Measurements from ENCODE around the gene ACAN.

GRCh38 chr15:88880944-88881740, 77.9 kb downstream of the ACAN start:
- no peak for TF ChIP-seq CREB1 (IDR thresholded peaks at IDR 0.05; ENCODE audit: low read depth)
- no peak for TF ChIP-seq NFYA (IDR thresholded peaks at IDR 0.05; ENCODE audit: borderline replicate concordance, low read depth, low read length)
- TF ChIP-seq BCL3 (IDR thresholded peaks at IDR 0.05; ENCODE audit: borderline replicate concordance, insufficient read depth, low read depth, low read length, poor library complexity, severe bottlenecking) = no peak
- no peak for TF ChIP-seq EP300 (IDR thresholded peaks at IDR 0.05; ENCODE audit: borderline replicate concordance in 1 of 2, control insufficient read depth in 1 of 2, low read depth in 2 of 2, low read length in 2 of 2)
- TF ChIP-seq NRF1 (conservative IDR thresholded peaks at IDR 0.05; ENCODE audit: low read depth, low read length) = no peak
- no peak for TF ChIP-seq POLR2A (IDR thresholded peaks at IDR 0.05; ENCODE audit: low read depth, low read length)
- no peak for TF ChIP-seq CTCF (IDR thresholded peaks at IDR 0.05 in 2 of 3, conservative IDR thresholded peaks at IDR 0.05 in 1 of 3; ENCODE audit: control insufficient read depth in 2 of 3, extremely low read depth in 1 of 3, insufficient read depth in 1 of 3, low read depth in 3 of 3, low read length in 3 of 3)
- TF ChIP-seq ZNF217 (IDR thresholded peaks at IDR 0.05) = no peak

Measured in GM12878 (cell line).